OCI-LY1 (cell line): ENCODE data around the gene SMG5.

Source experiments
- H2AFZ ChIP-seq: fragments of 200-600 bp; sonication (generic), shearing (Covaris generic); 2 replicates; pipeline ENCODE4 v1.6.0; 2014; ENCODE audit warnings: antibody characterized with exemption, mild to moderate bottlenecking, low read length
- H3F3A ChIP-seq: fragments of 200-600 bp; sonication (generic), shearing (Covaris generic); 2 replicates; pipeline ENCODE4 v1.6.0; 2014; ENCODE audit warnings: mild to moderate bottlenecking, antibody characterized with exemption, low read length, moderate library complexity; ENCODE audit not compliant: insufficient read depth
- H3K27ac ChIP-seq: fragments of 200-600 bp; sonication (generic); 2 replicates; pipeline ENCODE4 v1.5.1; 2014; ENCODE audit warnings: low read length, mixed run types, mild to moderate bottlenecking, low read depth; ENCODE audit not compliant: poor library complexity, severe bottlenecking
- H3K27me3 ChIP-seq: fragments of 200-600 bp; sonication (generic); 2 replicates; pipeline ENCODE4 v1.6.0; 2014; ENCODE audit warnings: antibody characterized with exemption, mild to moderate bottlenecking, low read length, moderate library complexity; ENCODE audit not compliant: insufficient read depth
- H3K36me3 ChIP-seq: fragments of 200-600 bp; sonication (generic); 2 replicates; pipeline ENCODE4 v1.6.1; 2014; ENCODE audit warnings: mild to moderate bottlenecking, antibody characterized with exemption, low read length, moderate library complexity, mixed read lengths; ENCODE audit not compliant: insufficient read depth
- H3K4me1 ChIP-seq: fragments of 200-600 bp; sonication (generic); 2 replicates; pipeline ENCODE4 v1.5.1; 2014; ENCODE audit warnings: mild to moderate bottlenecking, low read length, moderate library complexity; ENCODE audit not compliant: insufficient read depth, severe bottlenecking
- H3K4me2 ChIP-seq: fragments of 200-600 bp; sonication (generic), shearing (Covaris generic); 2 replicates; pipeline ENCODE4 v1.6.1; 2014; ENCODE audit warnings: low read length
- H3K4me3 ChIP-seq: fragments of 200-600 bp; sonication (generic); 2 replicates; pipeline ENCODE4 v1.5.1; 2014; ENCODE audit warnings: low read length, low read depth, mild to moderate bottlenecking, mixed read lengths; ENCODE audit not compliant: poor library complexity, severe bottlenecking
- H3K79me2 ChIP-seq: fragments of 200-600 bp; shearing (Covaris generic); 2 replicates; pipeline ENCODE4 v1.6.1; 2016; ENCODE audit warnings: mixed run types, low read length, mixed read lengths; ENCODE audit not compliant: insufficient read depth
- H3K9ac ChIP-seq: fragments of 200-600 bp; sonication (generic), shearing (Covaris generic); 2 replicates; pipeline ENCODE4 v1.6.1; 2014; ENCODE audit warnings: mild to moderate bottlenecking, low read length, mixed read lengths
- H3K9me2 ChIP-seq: fragments of 200-600 bp; sonication (generic), shearing (Covaris generic); 2 replicates; pipeline ENCODE4 v1.6.1; 2014; ENCODE audit warnings: low read depth, mild to moderate bottlenecking, low read length, mixed read lengths
- H3K9me3 ChIP-seq: fragments of 200-600 bp; shearing (Covaris generic); 2 replicates; pipeline ENCODE4 v1.6.1; 2014; ENCODE audit warnings: low read length, mixed read lengths
- H4K20me1 ChIP-seq: fragments of 200-600 bp; sonication (generic), shearing (Covaris generic); 2 replicates; pipeline ENCODE4 v1.6.0; 2016; ENCODE audit warnings: mild to moderate bottlenecking, low read length; ENCODE audit not compliant: insufficient read depth
- EZH2 ChIP-seq: fragments of 200-600 bp; sonication (generic), shearing (Covaris generic); IDR thresholded peaks from 2 replicates; pipeline ENCODE4 v1.8.0; 2017; ENCODE audit warnings: borderline replicate concordance, mixed run types, mild to moderate bottlenecking, antibody characterized with exemption, low read length, moderate library complexity, mixed read lengths
- TF ChIP-seq, protein P1 (sequence below): fragments of 200-600 bp; sonication (generic), shearing (Covaris generic); IDR thresholded peaks from 2 replicates; pipeline ENCODE4 v1.5.1; 2017; ENCODE audit warnings: mild to moderate bottlenecking, antibody characterized with exemption, low read length, moderate library complexity, mixed read lengths

Gene SMG5

DNA sequence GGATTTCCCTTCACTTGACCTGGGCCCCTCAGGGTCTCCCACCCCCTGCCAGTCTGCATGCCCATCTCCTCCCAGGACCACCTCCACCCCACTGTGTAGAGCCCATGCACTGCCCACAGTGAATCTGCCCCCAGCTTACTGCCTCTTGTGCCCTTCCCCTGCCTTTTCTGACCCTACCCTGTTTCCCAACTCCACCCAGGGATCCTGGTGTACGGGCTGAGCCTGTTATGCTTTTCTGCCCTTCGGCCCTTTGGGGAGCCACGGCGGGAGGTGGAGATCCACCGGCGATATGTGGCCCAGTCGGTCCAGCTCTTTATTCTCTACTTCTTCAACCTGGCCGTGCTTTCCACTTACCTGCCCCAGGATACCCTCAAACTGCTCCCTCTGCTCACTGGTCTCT is 3.4 kb upstream of the SMG5 start:
- no peak overlapping the region for H2AFZ ChIP-seq
- no peak overlapping the region for H3K4me3 ChIP-seq
- H3K9me3 ChIP-seq, result no peaks in the 10 kb centered on the region
- no peaks in the 10 kb centered on the region for H3K36me3 ChIP-seq
- H3K27ac ChIP-seq, result no peak overlapping the region
- H3K4me1 ChIP-seq, result peaks cover 24% of the 10 kb centered on the region
- no peak for TF ChIP-seq EZH2
- TF ChIP-seq, protein P1, sequence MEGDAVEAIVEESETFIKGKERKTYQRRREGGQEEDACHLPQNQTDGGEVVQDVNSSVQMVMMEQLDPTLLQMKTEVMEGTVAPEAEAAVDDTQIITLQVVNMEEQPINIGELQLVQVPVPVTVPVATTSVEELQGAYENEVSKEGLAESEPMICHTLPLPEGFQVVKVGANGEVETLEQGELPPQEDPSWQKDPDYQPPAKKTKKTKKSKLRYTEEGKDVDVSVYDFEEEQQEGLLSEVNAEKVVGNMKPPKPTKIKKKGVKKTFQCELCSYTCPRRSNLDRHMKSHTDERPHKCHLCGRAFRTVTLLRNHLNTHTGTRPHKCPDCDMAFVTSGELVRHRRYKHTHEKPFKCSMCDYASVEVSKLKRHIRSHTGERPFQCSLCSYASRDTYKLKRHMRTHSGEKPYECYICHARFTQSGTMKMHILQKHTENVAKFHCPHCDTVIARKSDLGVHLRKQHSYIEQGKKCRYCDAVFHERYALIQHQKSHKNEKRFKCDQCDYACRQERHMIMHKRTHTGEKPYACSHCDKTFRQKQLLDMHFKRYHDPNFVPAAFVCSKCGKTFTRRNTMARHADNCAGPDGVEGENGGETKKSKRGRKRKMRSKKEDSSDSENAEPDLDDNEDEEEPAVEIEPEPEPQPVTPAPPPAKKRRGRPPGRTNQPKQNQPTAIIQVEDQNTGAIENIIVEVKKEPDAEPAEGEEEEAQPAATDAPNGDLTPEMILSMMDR, result no peak
- peaks cover 18% of the 10 kb centered on the region for H3K79me2 ChIP-seq
- H4K20me1 ChIP-seq, result no peaks in the 10 kb centered on the region
- no peaks in the 10 kb centered on the region for H3K27me3 ChIP-seq
- no peaks in the 10 kb centered on the region for H3K9me2 ChIP-seq
- H3K4me2 ChIP-seq, result no peak overlapping the region
- H3F3A ChIP-seq, result no peaks in the 10 kb centered on the region
- H3K9ac ChIP-seq, result no peak overlapping the region

DNA sequence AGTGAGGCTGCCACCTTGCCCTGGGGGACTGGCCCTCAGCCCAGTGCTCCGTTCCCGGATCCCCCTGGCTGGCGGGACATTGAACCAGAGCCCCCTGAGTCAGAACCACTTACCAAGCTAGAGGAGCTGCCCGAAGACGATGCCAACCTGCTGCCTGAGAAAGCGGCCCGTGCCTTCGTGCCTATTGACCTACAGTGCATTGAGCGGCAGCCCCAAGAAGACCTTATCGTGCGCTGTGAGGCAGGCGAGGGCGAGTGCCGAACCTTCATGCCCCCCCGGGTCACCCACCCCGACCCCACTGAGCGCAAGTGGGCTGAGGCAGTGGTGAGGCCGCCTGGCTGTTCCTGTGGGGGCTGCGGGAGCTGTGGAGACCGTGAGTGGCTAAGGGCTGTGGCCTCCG is 2.8 kb upstream of the SMG5 start:
- Histone ChIP-seq H3K36me3 (peaks cover 2% of the 10 kb centered on the region; the same call in 1 of the 2 replicates), H4K20me1 (no peaks in the 10 kb centered on the region), H3K9ac (no peak overlapping the region), H3K9me3 (no peaks in the 10 kb centered on the region), H3K4me2 (no peak overlapping the region), H3K9me2 (no peaks in the 10 kb centered on the region), H3K27ac (no peak overlapping the region), H3K79me2 (peaks cover 24% of the 10 kb centered on the region), H3F3A (no peaks in the 10 kb centered on the region), H3K4me3 (no peak overlapping the region), H3K4me1 (peaks cover 27% of the 10 kb centered on the region), H2AFZ (no peak overlapping the region), H3K27me3 (no peaks in the 10 kb centered on the region)
- TF ChIP-seq, protein P1, result no peak
- no peak for TF ChIP-seq EZH2

DNA sequence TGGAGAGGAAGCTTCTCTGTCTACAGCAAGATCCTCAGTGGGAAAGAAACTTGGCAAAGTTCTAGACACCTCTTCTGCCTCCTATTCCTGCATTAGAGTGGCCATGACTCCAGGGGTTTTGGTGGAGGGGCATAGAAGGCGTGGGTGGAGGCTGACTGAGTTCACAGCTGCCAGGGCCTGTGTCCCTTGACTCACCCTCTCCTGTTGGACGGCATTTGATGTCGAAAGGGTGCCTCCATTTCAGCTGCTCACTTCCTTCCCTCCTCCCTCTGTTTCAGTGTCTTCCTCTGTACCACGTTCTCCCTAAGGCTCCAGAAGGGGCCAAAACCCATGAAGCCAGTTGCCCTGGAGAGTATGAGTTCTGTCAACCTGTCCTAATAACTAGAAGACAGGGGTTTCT is 2.1 kb upstream of the SMG5 start:
- Histone ChIP-seq H3K36me3 (peaks cover 9% of the 10 kb centered on the region; the same call in 1 of the 2 replicates), H3K27me3 (no peaks in the 10 kb centered on the region), H3K4me3 (no peak overlapping the region), H3F3A (no peaks in the 10 kb centered on the region), H4K20me1 (no peaks in the 10 kb centered on the region), H3K4me1 (peaks cover 29% of the 10 kb centered on the region), H3K9ac (no peak overlapping the region), H3K9me2 (no peaks in the 10 kb centered on the region), H2AFZ (no peak overlapping the region), H3K27ac (no peak overlapping the region), H3K4me2 (no peak overlapping the region), H3K9me3 (no peaks in the 10 kb centered on the region), H3K79me2 (peaks cover 31% of the 10 kb centered on the region)
- TF ChIP-seq, protein P1, result no peak
- TF ChIP-seq EZH2, result no peak
